Measurements from ENCODE around the gene CHRNB1. TPM values are rescaled to one million over a fixed set of nuclear protein-coding genes. Genes with fewer than 3 reads are reported as not detected.

CHRNB1 gene
- total RNA-seq, 1 donor from 2014 or later, result 15.4 TPM

GRCh38 chr17:7414837-7415236 is 30.0 kb upstream of the CHRNB1 start:
- intact Hi-C loops (cut with micrococcal nuclease), result no loop called here

GRCh38 chr17:7415784-7416183 is 29.1 kb upstream of the CHRNB1 start:
- intact Hi-C loops (cut with micrococcal nuclease), result no loop called here

GRCh38 chr17:7416323-7416722 is 28.5 kb upstream of the CHRNB1 start:
- intact Hi-C loops (cut with micrococcal nuclease), result no loop called here

GRCh38 chr17:7417056-7417655 is 27.7 kb upstream of the CHRNB1 start:
- intact Hi-C loops (cut with micrococcal nuclease), result no loop called here

GRCh38 chr17:7418472-7419152 is 26.2 kb upstream of the CHRNB1 start:
- intact Hi-C loops (cut with micrococcal nuclease), result no loop called here

GRCh38 chr17:7419819-7420610 is 24.8 kb upstream of the CHRNB1 start, which contains the start of gene SPEM1:
Gene SPEM1 (plus strand): TSS chr17:7420324. CDS start chr17:7420385, 61 bp downstream.
- intact Hi-C loops (cut with micrococcal nuclease), result no loop called here

GRCh38 chr17:7421186-7421585 is 23.7 kb upstream of the CHRNB1 start:
- intact Hi-C loops (cut with micrococcal nuclease), result no loop called here

- intact Hi-C loops (cut with micrococcal nuclease), result no loop called here
These were observed 21.2 kb upstream of the CHRNB1 start for GRCh38 chr17:7423679-7424078.

GRCh38 chr17:7425316-7425715 is 19.5 kb upstream of the CHRNB1 start, which contains the start of gene SPEM2:
Gene SPEM2 (plus strand): TSS chr17:7425616. CDS start chr17:7425689, 73 bp downstream.
- intact Hi-C loops (cut with micrococcal nuclease), result no loop called here

GRCh38 chr17:7425756-7426155 is 19.1 kb upstream of the CHRNB1 start:
- intact Hi-C loops (cut with micrococcal nuclease), result no loop called here

GRCh38 chr17:7426203-7426863 is 18.5 kb upstream of the CHRNB1 start:
- intact Hi-C loops (cut with micrococcal nuclease), result no loop called here

GRCh38 chr17:7426896-7427489 is 17.9 kb upstream of the CHRNB1 start:
- intact Hi-C loops (cut with micrococcal nuclease), result no loop called here

GRCh38 chr17:7427549-7427948 is 17.3 kb upstream of the CHRNB1 start:
- intact Hi-C loops (cut with micrococcal nuclease), result no loop called here

- intact Hi-C loops (cut with micrococcal nuclease), result no loop called here
These were observed 16.3 kb upstream of the CHRNB1 start, which contains the start of gene SPEM3 for GRCh38 chr17:7428557-7428956. Gene SPEM3 (plus strand): TSS chr17:7428857. CDS start chr17:7428903, 46 bp downstream.

- intact Hi-C loops (cut with micrococcal nuclease), result no loop called here
These were observed 15.1 kb upstream of the CHRNB1 start for GRCh38 chr17:7429722-7430121.

- intact Hi-C loops (cut with micrococcal nuclease), result no loop called here
These were observed 13.6 kb upstream of the CHRNB1 start for GRCh38 chr17:7431231-7431630.

GRCh38 chr17:7432296-7432695 is 12.6 kb upstream of the CHRNB1 start:
- intact Hi-C loops (cut with micrococcal nuclease), result no loop called here

GRCh38 chr17:7435676-7436555 is 8.9 kb upstream of the CHRNB1 start:
- intact Hi-C loops (cut with micrococcal nuclease), result loop anchor here (1.0 to 2.0 kb wide), 21 partner anchors 19 to 813 kb away; partner anchors contain the start of genes ACADVL, ATP1B2, CTC1 and DLG4

GRCh38 chr17:7436556-7437368 is 8.1 kb upstream of the CHRNB1 start:
- intact Hi-C loops (cut with micrococcal nuclease), result loop anchor here (1.0 to 2.0 kb wide), 2 partner anchors 9 to 812 kb away; partner anchors contain the start of genes CHRNB1, CTC1 and PFAS

Data from T-helper 1 cell treated with Interleukin-12 subunit alpha and Interleukin-12 subunit beta and Interleukin-4 antibody, amounts not matched to agents 30 ng/mL and 1 ng/mL, for 36 hours (primary cell).